Measurements from ENCODE around the gene SLC35B4.
"Not testable (repeated sequence)": the region's sequence is repeated elsewhere in the genome, so short reads cannot be mapped to it uniquely, and the experiment has no call there.

SLC35B4 gene

DNA sequence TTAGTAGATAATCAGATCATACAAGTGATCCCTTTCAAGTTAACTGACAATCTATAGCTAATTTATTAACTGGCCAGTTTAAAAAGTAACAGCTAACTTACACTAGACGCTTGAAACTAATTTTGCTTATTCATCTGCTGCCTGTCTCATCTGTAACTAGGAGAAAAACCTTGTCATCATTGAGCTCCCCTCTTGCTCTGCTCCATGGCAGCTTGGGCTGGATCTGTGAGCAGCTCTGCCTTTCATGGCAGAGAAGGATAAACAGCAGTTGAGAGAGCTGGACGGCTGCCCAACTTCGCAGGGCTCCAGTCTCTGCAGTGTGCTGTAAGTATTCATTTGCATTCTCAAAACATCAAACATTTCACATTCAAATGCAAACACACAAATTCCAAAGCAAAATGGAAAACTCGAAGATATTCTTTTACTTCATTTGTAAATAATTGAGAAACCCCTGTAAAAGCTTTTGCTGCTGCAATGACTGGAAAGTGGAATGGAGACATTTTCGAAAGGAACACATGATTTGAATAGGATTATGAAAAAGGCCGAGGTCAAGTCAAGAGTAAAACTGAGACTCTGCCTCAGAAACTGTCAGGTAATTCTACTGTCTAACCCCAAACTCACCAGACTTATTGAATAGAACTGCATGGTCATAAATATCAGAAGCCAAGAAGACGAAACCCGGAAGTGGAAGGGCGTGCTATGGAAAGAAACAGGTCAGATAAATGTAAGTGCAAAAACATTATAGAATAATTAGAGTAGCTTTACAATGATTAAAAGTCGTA lies 17.6 kb downstream of the SLC35B4 start:
- no peak for TF ChIP-seq EZH2phosphoT487 (IDR thresholded peaks at IDR 0.05; ENCODE audit: low read depth)
- no peak for TF ChIP-seq CTCF (IDR thresholded peaks at IDR 0.05; ENCODE audit: low read depth, low read length)
- Histone ChIP-seq H3K27me3 (ENCODE audit: low read depth, low read length) (no peaks in the 10 kb centered on the region), H3K9me3 (ENCODE audit: insufficient read depth, low read length) (no peaks in the 10 kb centered on the region), H3K27ac (ENCODE audit: low read length) (no peak overlapping the region), H3K4me1 (ENCODE audit: low read length) (peaks cover 12% of the 10 kb centered on the region), H3K4me3 (ENCODE audit: low read length) (no peak overlapping the region), H3K36me3 (replicated peaks; ENCODE audit: low read depth, low read length) (peaks cover 54% of the 10 kb centered on the region), H4K20me1 (ENCODE audit: insufficient read depth, low read length) (no peaks in the 10 kb centered on the region), H3K4me2 (ENCODE audit: low read length) (peak overlapping the region; percentile 20), H2AFZ (ENCODE audit: low read depth, low read length) (no peak overlapping the region), H3K9ac (ENCODE audit: low read length) (no peak overlapping the region), H3K79me2 (ENCODE audit: low read length) (no peaks in the 10 kb centered on the region)

DNA sequence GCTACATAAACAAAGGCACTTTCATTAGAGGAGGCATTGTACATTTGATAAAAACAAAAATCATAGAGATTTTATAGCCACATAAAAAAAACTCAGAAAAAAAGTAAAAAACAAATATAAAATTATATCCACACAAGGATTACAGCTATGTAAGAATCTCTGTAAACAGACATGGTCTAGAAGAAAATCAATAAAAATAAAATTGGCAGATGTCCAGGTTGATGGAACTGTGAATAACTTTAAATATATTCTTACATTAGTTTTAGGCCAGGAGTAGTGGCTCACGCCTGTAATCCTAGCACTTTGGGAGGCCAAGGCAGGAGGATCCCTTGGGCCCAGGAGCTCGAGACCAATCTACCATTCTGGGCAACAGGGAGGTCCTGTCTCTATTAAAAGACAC lies 19.2 kb downstream of the SLC35B4 start:
- H3K27ac ChIP-seq (ENCODE audit: low read length), result no peak overlapping the region
- H3K4me2 ChIP-seq (ENCODE audit: low read length), result no peak overlapping the region
- TF ChIP-seq EZH2phosphoT487 (IDR thresholded peaks at IDR 0.05; ENCODE audit: low read depth) (no peak), CTCF (IDR thresholded peaks at IDR 0.05; ENCODE audit: low read depth, low read length) (no peak)
- H3K4me1 ChIP-seq (ENCODE audit: low read length), result peaks cover 24% of the 10 kb centered on the region
- peaks cover 56% of the 10 kb centered on the region for H3K36me3 ChIP-seq (replicated peaks; ENCODE audit: low read depth, low read length)
- H2AFZ ChIP-seq (ENCODE audit: low read depth, low read length), result no peak overlapping the region
- no peaks in the 10 kb centered on the region for H3K27me3 ChIP-seq (ENCODE audit: low read depth, low read length)
- no peak overlapping the region for H3K4me3 ChIP-seq (ENCODE audit: low read length)
- no peaks in the 10 kb centered on the region for H4K20me1 ChIP-seq (ENCODE audit: insufficient read depth, low read length)
- no peak overlapping the region for H3K9ac ChIP-seq (ENCODE audit: low read length)
- no peaks in the 10 kb centered on the region for H3K9me3 ChIP-seq (ENCODE audit: insufficient read depth, low read length)
- H3K79me2 ChIP-seq (ENCODE audit: low read length), result no peaks in the 10 kb centered on the region

GRCh38 chr7:134295982-134296381 lies 20.7 kb downstream of the SLC35B4 start:
- H4K20me1 ChIP-seq (ENCODE audit: insufficient read depth, low read length); H3K27me3 ChIP-seq (ENCODE audit: low read depth, low read length); H3K27ac ChIP-seq (ENCODE audit: low read length); H3K9me3 ChIP-seq (ENCODE audit: insufficient read depth, low read length); H3K4me2 ChIP-seq (ENCODE audit: low read length); H3K4me3 ChIP-seq (ENCODE audit: low read length); H3K9ac ChIP-seq (ENCODE audit: low read length); H3K79me2 ChIP-seq (ENCODE audit: low read length); H2AFZ ChIP-seq (ENCODE audit: low read depth, low read length): not testable (repeated sequence)
- peaks cover 50% of the 10 kb centered on the region for H3K36me3 ChIP-seq (replicated peaks; ENCODE audit: low read depth, low read length)
- peaks cover 26% of the 10 kb centered on the region for H3K4me1 ChIP-seq (ENCODE audit: low read length)

DNA sequence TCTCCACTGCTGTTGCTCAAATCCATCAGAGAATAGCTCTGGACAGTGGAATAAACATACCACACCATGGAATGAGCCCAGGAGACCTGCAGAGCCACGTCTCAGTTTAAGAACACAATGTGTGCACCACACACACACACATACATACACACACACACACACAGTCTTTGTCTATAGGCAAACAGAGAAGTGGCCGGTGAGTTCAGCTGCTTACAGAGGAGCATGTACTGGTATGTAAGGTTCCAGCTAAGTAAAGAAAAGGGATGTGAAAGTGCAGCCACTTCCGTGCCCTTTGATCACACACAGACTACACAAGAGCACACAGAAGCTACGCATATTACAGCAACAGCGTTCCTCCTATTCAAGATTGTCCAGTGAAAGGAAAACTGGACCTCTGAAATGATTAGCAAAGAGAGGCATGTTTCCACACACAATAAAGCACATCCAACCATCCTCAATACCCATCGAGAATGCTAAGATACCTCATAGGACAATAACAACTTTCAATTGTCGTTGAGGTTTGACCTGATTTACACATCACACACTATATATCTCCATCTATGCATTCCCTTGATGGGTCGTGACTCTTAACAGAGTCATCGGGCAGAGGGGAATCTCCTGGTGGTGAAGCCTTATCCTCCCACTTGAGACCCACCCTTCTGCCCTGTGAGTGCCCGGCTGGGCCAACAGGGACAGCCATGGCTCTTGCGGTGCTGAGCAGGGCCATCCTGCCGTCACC lies 23.6 kb downstream of the SLC35B4 start:
- Histone ChIP-seq H3K4me2 (ENCODE audit: low read length) (peak overlapping the region; percentile 65), H3K4me1 (ENCODE audit: low read length) (peaks cover 14% of the 10 kb centered on the region), H3K9ac (ENCODE audit: low read length) (peak overlapping the region; percentile 14; the same call in 1 of the 2 replicates), H3K79me2 (ENCODE audit: low read length) (no peaks in the 10 kb centered on the region), H2AFZ (ENCODE audit: low read depth, low read length) (no peak overlapping the region), H4K20me1 (ENCODE audit: insufficient read depth, low read length) (no peaks in the 10 kb centered on the region), H3K36me3 (replicated peaks; ENCODE audit: low read depth, low read length) (peaks cover 37% of the 10 kb centered on the region), H3K4me3 (ENCODE audit: low read length) (peak overlapping the region; percentile 46; the same call in 1 of the 2 replicates), H3K27ac (ENCODE audit: low read length) (peak overlapping the region; percentile 32; the same call in 1 of the 2 replicates), H3K9me3 (ENCODE audit: insufficient read depth, low read length) (no peaks in the 10 kb centered on the region), H3K27me3 (ENCODE audit: low read depth, low read length) (no peaks in the 10 kb centered on the region)
- TF ChIP-seq EZH2phosphoT487 (IDR thresholded peaks at IDR 0.05; ENCODE audit: low read depth) (no peak), CTCF (IDR thresholded peaks at IDR 0.05; ENCODE audit: low read depth, low read length) (no peak)

Measured in OCI-LY3 (cell line).